ENCODE results near the gene CSF2. TPM values are rescaled to one million over a fixed set of nuclear protein-coding genes. Genes with fewer than 3 reads are reported as not detected.
A peak's percentile ranks its signal among the peaks of the same experiment; 100 is the strongest.

Gene CSF2
- total RNA-seq, 1 donor from 2014 or later: 7.1 TPM

GRCh38 chr5:132059043-132059695 lies 14.4 kb upstream of the CSF2 start:
- no peak for TF ChIP-seq CTCF (IDR thresholded peaks at IDR 0.05)
- Histone ChIP-seq H3K36me3 (no peaks in the 10 kb centered on the region), H3K4me3 (no peak overlapping the region), H3K27ac (no peak overlapping the region), H3K4me1 (no peaks in the 10 kb centered on the region), H3K27me3 (no peaks in the 10 kb centered on the region), H3K9me3 (no peaks in the 10 kb centered on the region)
- intact Hi-C loops (cut with DNase I): no loop called here
- DNase-seq (peak; percentile 53), ATAC-seq (no peak)

GRCh38 chr5:132059696-132060500 lies 13.7 kb upstream of the CSF2 start:
- no peaks in the 10 kb centered on the region for H3K4me1 ChIP-seq
- no peak overlapping the region for H3K4me3 ChIP-seq
- TF ChIP-seq CTCF (IDR thresholded peaks at IDR 0.05): no peak
- H3K9me3 ChIP-seq: no peaks in the 10 kb centered on the region
- ATAC-seq: no peak
- DNase-seq: peak; percentile 56
- H3K27ac ChIP-seq: no peak overlapping the region
- H3K27me3 ChIP-seq: no peaks in the 10 kb centered on the region
- intact Hi-C loops (cut with DNase I): no loop called here
- no peaks in the 10 kb centered on the region for H3K36me3 ChIP-seq

GRCh38 chr5:132060501-132061161 lies 13.0 kb upstream of the CSF2 start, which contains the start of gene IL3:
TSS of gene IL3 (plus strand) at chr5:132060655. CDS start at chr5:132060707, 52 bp downstream.
- H3K36me3 ChIP-seq: no peaks in the 10 kb centered on the region
- DNase-seq: peak; percentile 51
- no peak for TF ChIP-seq CTCF (IDR thresholded peaks at IDR 0.05)
- ATAC-seq: no peak
- H3K9me3 ChIP-seq: no peaks in the 10 kb centered on the region
- intact Hi-C loops (cut with DNase I): no loop called here
- no peaks in the 10 kb centered on the region for H3K27me3 ChIP-seq
- no peaks in the 10 kb centered on the region for H3K4me1 ChIP-seq
- H3K4me3 ChIP-seq: no peak within 1 kb of the TSS
- H3K27ac ChIP-seq: no peak within 1 kb of the TSS

GRCh38 chr5:132063090-132063911 lies 10.3 kb upstream of the CSF2 start:
- peak; percentile 76 for ATAC-seq

More at GRCh38 chr5:132063090-132063911, 10.3 kb upstream of the CSF2 start:
- peak; percentile 98 for TF ChIP-seq CTCF (IDR thresholded peaks at IDR 0.05)
- H3K27me3 ChIP-seq: no peaks in the 10 kb centered on the region
- intact Hi-C loops (cut with DNase I): no loop called here
- H3K4me1 ChIP-seq: no peaks in the 10 kb centered on the region
- H3K27ac ChIP-seq: no peak overlapping the region
- no peak overlapping the region for H3K4me3 ChIP-seq
- DNase-seq: peak; percentile 83
- no peaks in the 10 kb centered on the region for H3K36me3 ChIP-seq
- H3K9me3 ChIP-seq: no peaks in the 10 kb centered on the region
